Upper lobe of left lung (tissue), 4 donors: Measurements from ENCODE around the gene KRI1.

Experiments used
- CTCF ChIP-seq, 6 experiments: fragments of 450-650 bp in 4 of 6; fragments of 200-600 bp in 2 of 6; sonication (generic) in 2 of 6; IDR thresholded peaks; one replicate each; pipeline ENCODE4 v1.5.1; 2016 to 2019; ENCODE audit warnings: antibody characterized with exemption in 6 of 6
- POLR2A ChIP-seq, 4 donors: fragments of 450-650 bp; IDR thresholded peaks; one replicate each; pipeline ENCODE4 v1.5.1; 2016 to 2017; ENCODE audit warnings: antibody characterized with exemption in 4 of 4, mild to moderate bottlenecking in 2 of 4

GRCh38 chr19:10518444-10519361 lies 47.1 kb downstream of the KRI1 start:
- no peak for TF ChIP-seq CTCF (IDR thresholded peaks at IDR 0.05)
- no peak for TF ChIP-seq POLR2A (IDR thresholded peaks at IDR 0.05)
